Esophagus squamous epithelium (tissue), 4 donors: ENCODE data around the gene TFDP2.

Source experiments
- CTCF ChIP-seq, 6 experiments: fragments of 450-650 bp in 4 of 6; fragments of 200-600 bp in 2 of 6; sonication (generic) in 2 of 6; IDR thresholded peaks; one replicate each; pipeline ENCODE4 v1.5.1; 2016 to 2019; ENCODE audit warnings: antibody characterized with exemption in 6 of 6, mild to moderate bottlenecking in 4 of 6, moderate library complexity in 4 of 6
- POLR2A ChIP-seq, 4 donors: fragments of 450-650 bp; IDR thresholded peaks; one replicate each; pipeline ENCODE4 v1.6.1; 2017; ENCODE audit warnings: antibody characterized with exemption in 4 of 4, mild to moderate bottlenecking in 4 of 4, moderate library complexity in 3 of 4

GRCh38 chr3:141900343-141900742 lies 249.0 kb downstream of the TFDP2 start:
- no peak for TF ChIP-seq CTCF (IDR thresholded peaks at IDR 0.05)
- no peak for TF ChIP-seq POLR2A (IDR thresholded peaks at IDR 0.05)
